Measurements from ENCODE around the gene TAS2R20.

TAS2R20 gene

DNA sequence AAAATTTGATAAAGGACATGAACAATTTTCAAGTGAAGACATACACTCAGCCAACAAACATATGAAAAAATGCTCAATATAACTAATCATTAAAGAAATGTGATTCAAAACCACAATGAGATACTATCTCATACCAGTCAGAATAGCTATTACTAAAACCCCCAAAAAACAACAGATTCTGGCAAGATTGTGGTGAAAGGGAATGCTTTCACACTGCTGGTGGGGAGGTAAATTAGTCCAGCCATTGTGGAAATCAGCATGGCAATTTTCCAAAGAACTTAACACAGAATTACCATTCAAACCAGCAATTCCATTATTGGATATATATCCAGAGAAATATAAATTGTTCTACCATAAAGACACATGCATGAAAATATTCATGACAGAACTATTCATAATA lies 40.4 kb downstream of the TAS2R20 start:
- no peak for DNase-seq

DNA sequence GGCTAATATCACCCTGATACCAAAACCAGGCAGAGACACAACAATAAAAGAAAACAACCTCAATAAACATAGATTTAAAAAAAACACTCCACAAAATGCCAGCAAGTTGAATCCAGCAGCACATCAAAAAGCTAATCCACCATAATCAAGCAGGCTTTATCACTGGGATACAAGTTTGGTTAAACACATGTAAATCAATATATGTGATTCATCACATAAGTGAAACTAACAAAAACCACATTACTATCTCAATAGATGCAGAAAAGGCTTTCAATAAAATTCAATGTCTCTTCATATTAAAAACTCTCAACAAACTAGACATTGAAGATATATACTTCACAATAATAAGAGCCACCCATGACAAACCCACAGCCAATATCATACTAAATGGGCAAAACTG lies 42.0 kb downstream of the TAS2R20 start:
- no peak for DNase-seq

DNA sequence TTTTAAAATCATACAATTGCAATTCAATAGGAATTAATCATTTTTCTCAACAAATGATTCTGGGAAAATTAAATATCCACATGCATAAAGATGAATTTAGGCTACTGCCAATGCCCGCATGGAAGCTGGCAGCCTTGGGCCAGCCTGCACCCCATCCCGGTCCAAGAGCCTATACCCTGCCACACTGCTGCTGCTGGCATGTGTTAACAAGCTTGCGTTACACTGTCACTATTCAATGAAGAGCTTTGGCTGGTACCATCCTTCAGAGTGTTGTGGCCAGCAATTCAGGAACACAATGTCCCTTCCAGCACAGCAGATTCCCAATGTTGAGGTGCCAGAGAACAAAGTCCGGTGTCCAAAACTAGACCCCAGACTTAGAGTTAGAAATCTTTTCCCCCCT lies 45.5 kb downstream of the TAS2R20 start:
- no peak for DNase-seq
